DOHH2 (cell line): ENCODE results near the gene CDC5L.

Source experiments
- H3F3A ChIP-seq: fragments of 200-600 bp; sonication (generic), shearing (Covaris generic); 2 replicates; pipeline ENCODE4 v1.6.0; 2016; ENCODE audit warnings: antibody characterized with exemption, mild to moderate bottlenecking; ENCODE audit not compliant: control insufficient read depth, insufficient read depth
- H3K27ac ChIP-seq: fragments of 200-600 bp; sonication (generic); 2 replicates; pipeline ENCODE4 v1.5.1; 2014; ENCODE audit warnings: low read depth, mild to moderate bottlenecking, low read length, moderate library complexity
- H3K27me3 ChIP-seq: fragments of 200-600 bp; sonication (generic); 2 replicates; pipeline ENCODE4 v1.6.1; 2014; ENCODE audit warnings: mild to moderate bottlenecking, low read length, mixed read lengths; ENCODE audit not compliant: control insufficient read depth
- H3K36me3 ChIP-seq: fragments of 200-600 bp; sonication (generic); 2 replicates; pipeline ENCODE4 v1.6.1; 2014; ENCODE audit warnings: mild to moderate bottlenecking, low read length, moderate library complexity, mixed read lengths; ENCODE audit not compliant: control insufficient read depth
- H3K4me1 ChIP-seq: fragments of 200-600 bp; sonication (generic); 2 replicates; pipeline ENCODE4 v1.6.1; 2014; ENCODE audit warnings: mild to moderate bottlenecking, low read length, mixed read lengths; ENCODE audit not compliant: control insufficient read depth
- H3K4me2 ChIP-seq: fragments of 200-600 bp; sonication (generic); 2 replicates; pipeline ENCODE4 v1.6.0; 2014; ENCODE audit warnings: mild to moderate bottlenecking, low read length, moderate library complexity
- H3K4me3 ChIP-seq: fragments of 200-600 bp; sonication (generic); 2 replicates; pipeline ENCODE4 v1.5.1; 2014; ENCODE audit warnings: mild to moderate bottlenecking, low read length, mixed read lengths
- H3K79me2 ChIP-seq: fragments of 200-600 bp; sonication (generic); 2 replicates; pipeline ENCODE4 v1.6.1; 2014; ENCODE audit warnings: mild to moderate bottlenecking, low read length, mixed read lengths; ENCODE audit not compliant: control insufficient read depth
- H3K9me2 ChIP-seq: fragments of 200-600 bp; sonication (generic); replicated peaks from 2 replicates; pipeline ENCODE4 v1.6.1; 2014; ENCODE audit warnings: mild to moderate bottlenecking, low read length, mixed read lengths; ENCODE audit not compliant: control insufficient read depth
- H3K9me3 ChIP-seq: fragments of 200-600 bp; sonication (generic); 2 replicates; pipeline ENCODE4 v1.6.1; 2014; ENCODE audit warnings: antibody characterized with exemption, low read length, mixed read lengths; ENCODE audit not compliant: control insufficient read depth, insufficient read depth
- H4K20me1 ChIP-seq: fragments of 200-600 bp; sonication (generic); 2 replicates; pipeline ENCODE4 v1.6.0; 2014; ENCODE audit warnings: low read depth, mild to moderate bottlenecking, antibody characterized with exemption, low read length, moderate library complexity; ENCODE audit not compliant: control insufficient read depth, insufficient read depth
- CTCF ChIP-seq: fragments of 200-600 bp; sonication (generic); IDR thresholded peaks from one replicate; pipeline ENCODE4 v1.5.1; 2014; ENCODE audit warnings: antibody characterized with exemption, mild to moderate bottlenecking, low read depth, low read length; ENCODE audit not compliant: poor library complexity, severe bottlenecking
- EZH2phosphoT487 ChIP-seq: fragments of 200-600 bp; sonication (generic); IDR thresholded peaks from 2 replicates; pipeline ENCODE4 v1.6.1; 2017; ENCODE audit warnings: borderline replicate concordance, mild to moderate bottlenecking, antibody characterized with exemption, low read length, moderate library complexity, mixed read lengths

CDC5L gene

GRCh38 chr6:44363377-44363926, 24.1 kb upstream of the CDC5L start:
- Histone ChIP-seq H3K9me2 (no peaks in the 10 kb centered on the region), H3K36me3 (no peaks in the 10 kb centered on the region), H3K4me3 (no peak overlapping the region), H3K4me1 (no peaks in the 10 kb centered on the region), H3K27ac (no peak overlapping the region), H3K9me3 (no peaks in the 10 kb centered on the region), H3F3A (no peaks in the 10 kb centered on the region), H3K4me2 (no peak overlapping the region), H3K79me2 (no peaks in the 10 kb centered on the region), H3K27me3 (peaks cover 16% of the 10 kb centered on the region), H4K20me1 (no peaks in the 10 kb centered on the region; the same call in 1 of the 2 replicates)
- TF ChIP-seq EZH2phosphoT487 (no peak), CTCF (no peak)

- no peak overlapping the region for H3K4me3 ChIP-seq
- no peaks in the 10 kb centered on the region for H3K9me3 ChIP-seq
- no peaks in the 10 kb centered on the region for H3K36me3 ChIP-seq
- no peak overlapping the region for H3K4me2 ChIP-seq
- H3K9me2 ChIP-seq = no peaks in the 10 kb centered on the region
- no peak overlapping the region for H3K27ac ChIP-seq
- H3F3A ChIP-seq = no peaks in the 10 kb centered on the region
- no peaks in the 10 kb centered on the region for H3K4me1 ChIP-seq
- no peaks in the 10 kb centered on the region; the same call in 1 of the 2 replicates for H4K20me1 ChIP-seq
- H3K27me3 ChIP-seq = peaks cover 14% of the 10 kb centered on the region
- H3K79me2 ChIP-seq = no peaks in the 10 kb centered on the region
- TF ChIP-seq EZH2phosphoT487 (no peak), CTCF (no peak)
These were observed 20.7 kb upstream of the CDC5L start for GRCh38 chr6:44366781-44367180.

GRCh38 chr6:44367681-44368080, 19.8 kb upstream of the CDC5L start:
- Histone ChIP-seq H3K4me2 (no peak overlapping the region), H3K4me3 (no peak overlapping the region), H3K36me3 (no peaks in the 10 kb centered on the region), H3K79me2 (no peaks in the 10 kb centered on the region), H3K4me1 (no peaks in the 10 kb centered on the region), H3K27ac (no peak overlapping the region), H3K9me3 (no peaks in the 10 kb centered on the region), H3K9me2 (no peaks in the 10 kb centered on the region), H3F3A (no peaks in the 10 kb centered on the region), H4K20me1 (no peaks in the 10 kb centered on the region), H3K27me3 (peaks cover 14% of the 10 kb centered on the region)
- TF ChIP-seq CTCF = no peak
- TF ChIP-seq EZH2phosphoT487 = no peak

GRCh38 chr6:44373051-44373450, 14.5 kb upstream of the CDC5L start:
- H3F3A ChIP-seq = no peaks in the 10 kb centered on the region
- no peak overlapping the region for H3K4me2 ChIP-seq
- peaks cover 15% of the 10 kb centered on the region for H3K27me3 ChIP-seq
- H3K4me1 ChIP-seq = no peaks in the 10 kb centered on the region
- H3K27ac ChIP-seq = no peak overlapping the region
- H4K20me1 ChIP-seq = no peaks in the 10 kb centered on the region
- H3K4me3 ChIP-seq = no peak overlapping the region
- H3K9me3 ChIP-seq = no peaks in the 10 kb centered on the region
- TF ChIP-seq CTCF (no peak), EZH2phosphoT487 (no peak)
- no peaks in the 10 kb centered on the region for H3K36me3 ChIP-seq
- H3K9me2 ChIP-seq = no peaks in the 10 kb centered on the region
- H3K79me2 ChIP-seq = no peaks in the 10 kb centered on the region
